ENCODE results near the gene GALNT14.

GALNT14 gene

GRCh38 chr2:30968660-30969397 is 169.4 kb downstream of the GALNT14 start:
- DNase-seq, result no peak

DNA sequence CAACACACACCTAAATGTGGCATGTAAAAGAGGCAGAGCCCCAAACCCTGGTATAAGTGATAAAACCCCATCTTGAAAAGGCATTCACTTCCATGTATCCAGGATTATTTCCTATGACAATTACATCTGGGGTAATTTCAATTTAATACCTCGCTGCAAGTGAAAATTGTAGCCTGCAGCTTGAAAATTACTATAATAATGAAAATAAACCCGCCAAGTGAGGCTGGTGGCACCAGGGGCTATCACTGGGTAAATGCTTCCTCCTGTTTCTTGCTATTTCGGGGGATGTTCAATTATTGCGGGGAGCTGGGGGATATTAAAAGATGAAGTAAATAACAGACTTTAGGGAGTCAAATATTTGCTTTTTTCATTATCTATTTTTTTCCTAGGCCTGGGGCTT is 171.5 kb downstream of the GALNT14 start:
- no peak for DNase-seq

- no peak for DNase-seq
These were observed 173.2 kb downstream of the GALNT14 start for GRCh38 chr2:30965022-30965531.

- DNase-seq, result no peak
These were observed 173.8 kb downstream of the GALNT14 start for GRCh38 chr2:30964334-30965005.

GRCh38 chr2:30963184-30963583 is 175.1 kb downstream of the GALNT14 start:
- DNase-seq, result no peak

GRCh38 chr2:30960213-30960612 is 178.0 kb downstream of the GALNT14 start:
- DNase-seq, result no peak

GRCh38 chr2:30959653-30960052 is 178.6 kb downstream of the GALNT14 start:
- DNase-seq, result no peak

- no peak for DNase-seq
These were observed 179.3 kb downstream of the GALNT14 start for GRCh38 chr2:30958918-30959265.

DNA sequence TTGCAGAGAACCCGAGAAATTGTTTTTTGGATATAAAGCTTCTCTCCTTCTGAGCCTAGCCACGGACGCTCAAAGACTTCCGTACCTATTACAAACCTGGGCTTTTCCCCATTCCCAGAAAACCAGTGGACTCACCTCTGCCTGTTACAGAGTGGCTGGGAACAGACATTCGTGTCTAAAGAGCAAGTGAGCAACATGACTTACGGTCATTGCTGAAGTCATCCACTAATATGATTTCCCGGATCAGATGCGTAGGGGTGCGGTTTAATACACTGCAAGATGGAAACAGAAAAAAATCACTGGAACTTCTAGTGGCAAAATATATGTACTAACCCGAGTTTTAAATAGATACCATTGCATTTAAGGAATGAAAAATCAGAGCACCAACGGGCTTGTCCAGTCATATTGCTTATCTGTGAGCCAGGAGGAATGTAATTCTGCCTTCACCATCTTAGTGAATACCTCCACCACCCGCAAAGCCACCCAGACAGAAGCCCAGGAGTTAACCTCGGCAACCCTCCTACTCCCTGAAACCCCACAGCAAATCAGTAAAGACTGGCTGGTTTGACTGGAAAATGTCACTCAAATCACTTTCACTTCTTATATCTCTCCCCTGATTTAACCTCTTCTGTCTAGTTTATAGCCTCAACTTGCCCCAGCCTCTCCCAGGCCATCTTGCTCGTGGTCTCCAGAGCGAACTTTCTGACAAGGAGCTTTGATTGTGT is 179.9 kb downstream of the GALNT14 start:
- no peak for DNase-seq

DNA sequence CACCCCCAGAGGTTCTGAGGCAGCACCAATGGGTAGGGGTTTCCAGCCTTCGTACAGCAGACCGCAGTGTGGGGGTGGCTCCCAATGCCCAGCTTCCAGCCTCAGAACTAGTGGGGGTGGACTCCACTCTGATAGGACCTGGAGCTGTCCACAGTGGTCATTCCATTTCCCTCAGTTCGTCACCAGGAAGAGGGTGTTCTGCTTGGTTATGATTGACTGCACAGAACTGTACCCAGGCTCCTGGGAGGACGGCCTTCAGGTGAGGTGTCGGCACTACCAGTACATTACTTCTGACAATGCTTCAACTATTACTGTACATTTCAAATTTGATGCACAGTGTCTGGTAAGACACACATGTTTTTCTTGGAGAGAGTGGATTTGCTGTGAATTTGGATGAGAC is 180.6 kb downstream of the GALNT14 start:
- DNase-seq, result no peak

GRCh38 chr2:30956995-30957394 is 181.2 kb downstream of the GALNT14 start:
- no peak for DNase-seq

GRCh38 chr2:30955516-30956132 is 182.6 kb downstream of the GALNT14 start:
- DNase-seq, result no peak

DNA sequence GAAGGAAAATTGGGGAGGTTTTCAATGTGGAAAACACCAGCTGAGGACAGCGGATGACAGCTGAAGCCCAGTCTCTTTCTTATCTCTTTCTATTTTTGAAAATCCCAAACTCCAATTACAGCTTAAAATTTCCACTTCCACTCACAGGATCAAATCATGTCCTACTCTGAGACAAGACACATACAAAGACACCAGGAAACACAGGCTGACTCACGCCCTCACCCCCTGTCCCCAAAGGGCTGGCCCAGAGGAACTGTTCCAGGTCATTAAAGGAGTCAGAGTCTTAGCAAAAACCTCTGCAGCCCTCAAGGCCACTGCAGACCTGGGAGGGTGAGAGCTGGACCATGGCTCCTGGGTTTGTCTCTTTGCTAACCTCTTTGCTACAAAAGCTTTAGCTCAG is 187.9 kb downstream of the GALNT14 start:
- no peak for DNase-seq

DNA sequence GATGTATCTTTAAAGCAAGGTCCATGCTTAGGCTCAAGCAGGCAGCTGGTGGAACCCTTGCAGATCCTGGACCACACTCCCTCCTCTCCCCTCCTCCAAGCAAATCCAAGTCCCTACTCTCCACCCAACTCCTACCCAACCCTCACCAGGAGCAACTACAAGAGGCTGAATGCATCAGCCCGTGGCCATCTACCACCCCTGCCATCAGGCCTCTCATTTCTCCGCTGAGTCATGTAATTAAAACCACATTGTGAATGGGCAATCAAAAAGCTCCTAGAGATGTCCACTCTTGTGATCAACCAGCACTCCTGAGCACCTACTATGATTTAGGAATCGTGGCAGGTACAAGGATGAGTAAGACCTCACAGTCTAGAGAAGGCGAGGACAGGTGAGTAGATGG is 188.8 kb downstream of the GALNT14 start:
- no peak for DNase-seq

GRCh38 chr2:30948857-30949256 is 189.4 kb downstream of the GALNT14 start:
- DNase-seq, result no peak

DNA sequence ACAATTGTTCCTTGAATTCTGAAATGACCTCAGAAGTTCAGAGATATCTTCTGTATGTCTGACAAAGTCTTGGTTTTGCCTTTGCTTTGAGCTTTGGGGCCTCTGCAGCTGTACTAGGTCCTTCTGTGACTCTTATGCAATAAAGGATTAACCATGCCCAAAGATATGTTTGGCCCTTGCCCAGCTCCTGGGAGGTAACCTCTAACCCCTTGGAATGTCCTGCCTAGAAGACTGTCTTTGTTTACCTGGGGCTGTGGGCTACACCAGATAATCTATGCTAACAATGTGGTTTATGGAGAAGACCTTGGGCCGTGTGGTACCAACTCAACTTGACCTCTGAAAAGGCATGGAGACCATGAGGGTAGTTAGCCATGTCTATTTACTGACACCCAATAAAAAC is 190.1 kb downstream of the GALNT14 start:
- DNase-seq, result no peak

DNA sequence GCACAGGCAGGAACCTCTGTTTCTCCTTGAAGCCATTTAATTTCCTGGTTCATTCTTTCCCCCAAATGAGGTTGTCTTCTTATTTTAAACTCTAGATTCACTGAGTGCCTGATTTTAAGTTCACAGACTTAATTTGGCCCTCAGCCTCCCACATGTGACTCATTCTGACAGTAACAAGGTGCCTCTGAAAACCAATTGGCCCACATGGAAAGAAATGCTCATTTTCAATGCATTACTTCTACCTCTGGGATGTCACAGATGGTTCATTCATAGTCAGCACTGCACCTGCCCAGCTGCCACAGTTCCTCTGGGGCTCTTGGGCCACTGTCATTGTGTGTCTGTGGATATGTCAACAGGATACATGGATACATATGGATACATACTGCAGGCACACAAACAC is 190.6 kb downstream of the GALNT14 start:
- no peak for DNase-seq

GRCh38 chr2:30942419-30942818 is 195.8 kb downstream of the GALNT14 start:
- no peak for DNase-seq

- no peak for DNase-seq
These were observed 197.4 kb downstream of the GALNT14 start for GRCh38 chr2:30940839-30941238.

DNA sequence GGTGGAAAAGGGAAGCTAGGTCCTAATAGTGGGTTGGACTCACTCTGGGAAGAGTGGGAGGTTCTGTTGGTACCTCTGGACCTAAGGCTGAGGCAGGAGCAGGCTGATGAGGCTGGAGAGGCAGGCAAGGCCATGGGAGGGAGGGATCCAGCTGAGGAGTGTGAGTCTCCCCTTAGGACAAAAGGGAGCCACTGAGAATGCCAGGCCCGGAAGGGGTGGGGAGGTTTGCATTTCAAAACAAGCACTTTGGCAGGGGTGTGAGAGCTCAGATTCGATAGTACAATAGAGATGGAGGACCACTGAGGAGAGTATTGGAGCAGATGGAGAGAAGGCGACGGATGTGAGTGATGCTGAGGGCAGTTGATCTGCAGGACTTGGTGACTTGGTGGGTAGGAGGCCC is 198.9 kb downstream of the GALNT14 start:
- no peak for DNase-seq

DNA sequence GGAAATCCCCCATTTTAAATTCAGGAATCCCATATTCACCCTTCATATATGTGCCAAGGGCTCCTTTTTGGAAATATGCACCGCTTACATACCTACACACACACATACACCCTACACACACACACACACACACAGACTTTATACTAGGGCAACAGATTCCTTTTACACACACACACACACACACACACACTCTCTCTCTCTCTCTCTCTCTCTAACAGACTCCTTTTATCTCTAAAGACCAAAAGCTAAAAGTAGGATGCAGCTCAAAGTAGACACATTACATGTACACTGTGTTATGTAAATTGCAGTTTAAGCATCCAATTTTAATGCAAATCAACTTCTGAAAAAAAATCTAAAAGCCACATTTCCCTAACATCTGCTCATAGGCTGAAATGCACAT is 200.0 kb downstream of the GALNT14 start:
- no peak for DNase-seq

DNA sequence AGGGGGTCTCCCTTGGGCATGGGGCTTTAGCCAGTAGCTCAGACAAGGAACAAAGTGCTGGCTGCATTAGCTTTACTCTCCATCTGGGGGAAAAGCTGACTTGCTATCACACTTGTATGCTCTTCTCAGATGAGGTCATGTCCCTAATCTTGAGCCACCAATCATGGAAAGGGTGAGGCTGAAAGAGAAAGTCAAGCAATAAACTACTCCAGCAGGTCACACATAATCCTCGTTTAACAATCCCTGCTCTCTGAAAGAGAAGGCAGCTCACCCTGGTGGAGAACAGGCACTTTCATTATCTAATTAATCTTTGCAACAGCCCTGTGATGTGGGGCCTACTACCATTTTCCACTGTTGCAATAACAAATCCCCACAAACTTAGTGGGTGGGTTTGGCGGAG is 201.3 kb downstream of the GALNT14 start:
- no peak for DNase-seq

- DNase-seq, result no peak
These were observed 202.4 kb downstream of the GALNT14 start for GRCh38 chr2:30935795-30936194.

DNA sequence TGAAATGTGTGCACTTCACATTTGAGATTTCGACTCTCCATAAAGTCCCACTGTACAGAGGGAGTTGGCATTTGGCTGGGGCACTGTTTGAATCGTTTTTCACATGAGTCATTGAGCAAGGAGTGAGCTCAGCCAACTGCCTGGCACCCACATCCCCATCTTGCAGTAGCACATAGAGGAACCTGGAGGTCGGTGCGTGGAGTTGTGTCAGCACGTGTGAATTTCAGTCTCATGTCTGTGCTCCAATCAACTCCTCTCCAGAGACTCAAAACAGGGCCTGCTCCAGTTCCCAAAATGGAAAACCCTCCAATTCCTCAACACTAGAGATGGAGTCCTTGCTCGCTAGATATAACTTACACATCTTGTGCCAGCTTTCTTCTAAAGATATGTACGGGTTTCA is 204.2 kb downstream of the GALNT14 start:
- no peak for DNase-seq
